MM.1S (cell line): ENCODE results near the gene ACTR5.

ENCODE experiments used
- EZH2phosphoT487 ChIP-seq: fragments of 300-600 bp; sonication (generic); IDR thresholded peaks from 2 replicates; pipeline ENCODE4 v1.6.1; 2018; ENCODE audit warnings: antibody characterized with exemption, low read length
- TF ChIP-seq, protein P1 (sequence below): fragments of 300-600 bp; sonication (generic); IDR thresholded peaks from 2 replicates; pipeline ENCODE4 v1.5.1; 2016; ENCODE audit warnings: antibody characterized with exemption, low read length, mixed read lengths

DNA sequence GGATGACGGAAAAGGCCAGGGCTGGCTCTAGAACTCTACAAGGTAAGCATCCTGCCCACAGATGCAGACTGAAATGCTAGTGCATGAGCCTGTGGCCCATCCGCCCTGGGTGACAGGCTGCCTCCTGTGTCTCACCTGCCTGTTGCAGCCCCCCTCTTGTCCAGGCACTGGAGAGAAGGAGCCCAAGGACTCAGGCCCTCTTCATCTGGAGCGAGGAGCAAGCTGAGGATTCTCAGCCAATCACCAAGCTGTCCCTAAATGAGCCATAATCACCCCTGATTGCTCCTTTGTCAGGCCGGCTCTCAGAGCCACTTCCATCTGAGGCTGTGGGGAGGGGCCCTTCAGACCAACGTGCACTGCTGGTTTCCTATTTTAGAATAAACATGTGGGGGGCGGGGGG is 34.0 kb upstream of the ACTR5 start:
- TF ChIP-seq, protein P1, sequence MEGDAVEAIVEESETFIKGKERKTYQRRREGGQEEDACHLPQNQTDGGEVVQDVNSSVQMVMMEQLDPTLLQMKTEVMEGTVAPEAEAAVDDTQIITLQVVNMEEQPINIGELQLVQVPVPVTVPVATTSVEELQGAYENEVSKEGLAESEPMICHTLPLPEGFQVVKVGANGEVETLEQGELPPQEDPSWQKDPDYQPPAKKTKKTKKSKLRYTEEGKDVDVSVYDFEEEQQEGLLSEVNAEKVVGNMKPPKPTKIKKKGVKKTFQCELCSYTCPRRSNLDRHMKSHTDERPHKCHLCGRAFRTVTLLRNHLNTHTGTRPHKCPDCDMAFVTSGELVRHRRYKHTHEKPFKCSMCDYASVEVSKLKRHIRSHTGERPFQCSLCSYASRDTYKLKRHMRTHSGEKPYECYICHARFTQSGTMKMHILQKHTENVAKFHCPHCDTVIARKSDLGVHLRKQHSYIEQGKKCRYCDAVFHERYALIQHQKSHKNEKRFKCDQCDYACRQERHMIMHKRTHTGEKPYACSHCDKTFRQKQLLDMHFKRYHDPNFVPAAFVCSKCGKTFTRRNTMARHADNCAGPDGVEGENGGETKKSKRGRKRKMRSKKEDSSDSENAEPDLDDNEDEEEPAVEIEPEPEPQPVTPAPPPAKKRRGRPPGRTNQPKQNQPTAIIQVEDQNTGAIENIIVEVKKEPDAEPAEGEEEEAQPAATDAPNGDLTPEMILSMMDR, result no peak
- TF ChIP-seq EZH2phosphoT487, result no peak
